Hindlimb muscle (tissue), 1 donor: ENCODE measurements around the gene SPSB1. TPM values are rescaled to one million over a fixed set of nuclear protein-coding genes. Genes with fewer than 3 reads are reported as not detected.

Source experiments
- DNase-seq: peaks from one replicate; pipeline ENCODE4 v3.0.0-alpha.2; 2013
- polyA plus RNA-seq: library from polyadenylated mRNA; unstranded; fragments of 120-200 nt; gene quantifications from one replicate; pipeline ENCODE4 v1.2.1, GENCODE V29; 2013; ENCODE audit not compliant: insufficient read length

Gene SPSB1
- polyA plus RNA-seq, 1 donor, result 7.0 TPM

- no peak for DNase-seq
Measured at GRCh38 chr1:9302745-9303524, 10.2 kb downstream of the SPSB1 start.

GRCh38 chr1:9303916-9304315 is 11.2 kb downstream of the SPSB1 start:
- no peak for DNase-seq

- no peak for DNase-seq
Measured at GRCh38 chr1:9305216-9305615, 12.5 kb downstream of the SPSB1 start.

GRCh38 chr1:9306006-9306405 is 13.3 kb downstream of the SPSB1 start:
- no peak for DNase-seq

GRCh38 chr1:9307303-9307702 is 14.6 kb downstream of the SPSB1 start:
- DNase-seq, result no peak

- no peak for DNase-seq
Measured at GRCh38 chr1:9308236-9308785, 15.6 kb downstream of the SPSB1 start.

GRCh38 chr1:9309080-9309479 is 16.4 kb downstream of the SPSB1 start:
- no peak for DNase-seq

GRCh38 chr1:9309991-9310390 is 17.3 kb downstream of the SPSB1 start:
- DNase-seq, result no peak

- DNase-seq, result no peak
Measured at GRCh38 chr1:9311029-9311428, 18.3 kb downstream of the SPSB1 start.

- no peak for DNase-seq
Measured at GRCh38 chr1:9311479-9311878, 18.8 kb downstream of the SPSB1 start.

GRCh38 chr1:9312168-9312720 is 19.6 kb downstream of the SPSB1 start:
- DNase-seq, result no peak

- no peak for DNase-seq
Measured at GRCh38 chr1:9313576-9313975, 20.9 kb downstream of the SPSB1 start.

- DNase-seq, result no peak
Measured at GRCh38 chr1:9314111-9314510, 21.4 kb downstream of the SPSB1 start.

GRCh38 chr1:9314711-9315379 is 22.2 kb downstream of the SPSB1 start:
- DNase-seq, result no peak

GRCh38 chr1:9315411-9316079 is 22.9 kb downstream of the SPSB1 start:
- no peak for DNase-seq

GRCh38 chr1:9316080-9316444 is 23.4 kb downstream of the SPSB1 start:
- no peak for DNase-seq

- no peak for DNase-seq
Measured at GRCh38 chr1:9316512-9316911, 23.8 kb downstream of the SPSB1 start.

GRCh38 chr1:9317072-9317471 is 24.4 kb downstream of the SPSB1 start:
- DNase-seq, result no peak

- no peak for DNase-seq
Measured at GRCh38 chr1:9317591-9318417, 25.1 kb downstream of the SPSB1 start.

GRCh38 chr1:9319208-9319788 is 26.6 kb downstream of the SPSB1 start:
- DNase-seq, result no peak

- DNase-seq, result no peak
Measured at GRCh38 chr1:9319789-9320519, 27.3 kb downstream of the SPSB1 start.
